G401.6 (cell line): ENCODE data around the gene DPH2.

Experiments used
- FAIRE-seq: peaks from 2 replicates; lab custom pipeline; 2012; peaks lifted over from hg19 to GRCh38; lab: Jason Lieb, UNC

Gene DPH2

DNA sequence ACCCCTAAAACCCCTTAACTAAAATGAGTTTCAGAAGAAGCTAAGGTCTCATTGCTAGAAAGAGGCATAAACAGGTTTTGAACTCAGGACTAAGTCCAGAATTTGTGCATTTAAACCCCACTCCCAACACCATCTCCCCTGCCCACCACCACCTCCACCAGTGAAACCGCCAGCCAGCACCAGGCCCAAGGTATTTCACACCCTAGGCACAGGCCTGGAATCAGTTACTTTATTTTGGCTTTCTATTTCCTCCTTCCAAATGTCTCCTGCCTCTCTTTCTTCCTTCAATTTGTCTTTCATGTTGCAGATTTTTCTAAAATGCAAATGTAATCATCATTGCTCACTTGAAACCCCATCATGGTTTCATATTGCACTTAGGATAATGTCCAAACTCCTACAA lies 24.9 kb upstream of the DPH2 start:
- FAIRE-seq: no peak

DNA sequence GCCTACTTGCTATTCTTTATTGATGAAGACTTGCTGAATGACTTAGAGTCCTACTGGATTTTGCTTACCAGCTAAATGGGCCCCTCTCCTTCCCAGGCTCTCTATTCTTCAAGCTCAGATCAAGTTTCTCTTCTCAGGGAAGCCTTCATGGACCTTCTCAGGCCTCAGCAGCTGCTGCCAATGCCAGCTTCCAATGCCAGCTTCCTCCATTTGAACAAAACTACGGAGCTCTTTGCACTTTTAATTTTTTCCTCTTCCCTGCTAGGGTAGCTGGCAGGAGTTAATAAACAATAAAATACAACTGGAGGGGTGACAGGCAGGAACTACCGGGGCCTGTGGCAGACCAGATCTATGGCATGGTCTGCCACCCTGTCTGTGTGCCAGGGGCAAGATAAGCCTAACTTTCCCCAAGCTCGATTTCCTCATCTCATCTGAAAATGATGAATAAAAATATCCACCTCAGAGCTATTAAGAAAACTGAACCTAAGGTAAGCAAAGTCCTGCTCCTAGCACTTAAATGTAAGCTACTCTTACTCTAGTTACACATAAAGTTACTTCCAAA lies 24.1 kb upstream of the DPH2 start:
- no peak for FAIRE-seq

DNA sequence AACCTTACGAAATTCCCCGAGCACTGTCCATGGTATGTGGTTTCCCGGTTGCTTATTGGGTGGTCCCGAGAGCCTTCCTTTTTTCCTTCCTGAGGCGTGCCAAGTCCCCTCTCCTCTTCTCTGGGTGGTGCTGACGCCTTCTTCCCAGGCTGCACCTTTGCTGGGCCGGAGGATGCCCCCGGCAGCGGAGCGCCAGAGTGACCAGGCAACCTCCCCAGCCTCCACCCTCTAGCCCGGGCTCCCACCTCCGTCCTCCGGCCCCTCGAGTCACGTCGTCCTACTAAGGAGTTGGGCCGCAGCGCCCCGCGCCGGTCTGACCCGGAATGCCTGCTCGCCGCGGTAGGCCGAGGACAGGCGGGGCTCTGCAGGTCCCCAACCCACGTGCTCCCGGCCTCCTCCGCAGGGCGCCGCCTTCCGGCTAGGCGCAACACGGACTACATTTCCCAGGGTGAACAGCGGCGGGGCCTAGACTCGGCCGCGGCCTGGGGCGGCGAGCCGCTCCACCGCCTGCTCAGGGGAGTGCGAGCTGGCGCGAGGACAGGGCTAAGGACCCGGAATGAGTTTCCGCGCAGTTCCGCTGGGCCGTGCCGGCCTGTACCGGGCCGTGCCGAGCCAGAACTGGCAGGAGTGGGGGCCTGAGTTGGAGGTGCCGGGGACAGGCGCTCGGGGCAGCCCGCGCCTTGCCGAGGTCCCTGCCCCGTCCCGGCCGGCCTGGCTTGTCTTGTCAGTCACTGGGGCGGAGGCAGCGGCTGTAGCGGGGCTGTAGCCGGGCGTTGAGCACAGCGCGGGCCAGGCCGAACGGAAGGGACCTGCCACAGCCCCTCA lies 23.4 kb upstream of the DPH2 start, which contains the start of gene IPO13:
Gene IPO13 (plus strand): TSS at position 715 of the 825 bp plus-strand sequence. CDS start 651 bp downstream, outside the sequence.
- FAIRE-seq: peak; percentile 75

DNA sequence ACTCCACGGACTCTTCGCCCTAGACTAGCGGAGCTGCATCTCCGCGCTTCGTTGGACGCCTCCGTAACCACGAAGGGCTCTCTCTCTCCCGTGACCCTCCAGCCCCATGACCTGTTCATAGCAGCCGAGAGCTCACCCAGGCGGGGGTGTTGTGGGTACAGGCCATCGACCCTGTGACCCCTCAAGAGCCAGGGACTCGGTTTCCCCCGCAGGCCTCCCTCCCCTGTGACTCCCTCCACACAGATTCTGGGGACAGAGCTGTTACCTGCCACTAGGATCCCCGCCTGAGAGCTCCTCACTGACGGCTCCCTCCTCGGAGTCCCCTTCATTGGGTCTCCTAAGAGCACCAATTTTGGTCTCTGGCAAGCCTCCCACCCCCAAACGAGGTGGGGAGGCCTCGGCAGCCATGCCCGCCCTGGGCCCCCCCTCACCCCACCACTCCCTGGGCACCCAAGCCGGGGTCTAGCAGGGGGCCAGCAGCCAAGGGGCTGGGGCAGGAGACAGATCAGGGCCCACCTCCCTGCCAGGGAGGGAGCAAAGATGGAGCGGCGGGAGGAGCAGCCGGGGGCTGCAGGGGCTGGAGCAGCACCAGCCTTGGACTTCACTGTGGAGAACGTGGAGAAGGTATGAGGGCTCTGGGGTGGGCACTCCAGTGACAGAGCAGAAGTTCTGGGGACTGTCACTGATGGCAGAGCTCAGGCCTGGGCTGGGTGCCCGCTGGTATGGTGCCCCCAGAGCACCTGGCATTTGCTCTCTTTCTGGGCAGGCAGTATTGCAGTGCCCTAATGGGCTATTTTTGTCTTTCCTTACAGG lies 22.5 kb upstream of the DPH2 start:
- no peak for FAIRE-seq

DNA sequence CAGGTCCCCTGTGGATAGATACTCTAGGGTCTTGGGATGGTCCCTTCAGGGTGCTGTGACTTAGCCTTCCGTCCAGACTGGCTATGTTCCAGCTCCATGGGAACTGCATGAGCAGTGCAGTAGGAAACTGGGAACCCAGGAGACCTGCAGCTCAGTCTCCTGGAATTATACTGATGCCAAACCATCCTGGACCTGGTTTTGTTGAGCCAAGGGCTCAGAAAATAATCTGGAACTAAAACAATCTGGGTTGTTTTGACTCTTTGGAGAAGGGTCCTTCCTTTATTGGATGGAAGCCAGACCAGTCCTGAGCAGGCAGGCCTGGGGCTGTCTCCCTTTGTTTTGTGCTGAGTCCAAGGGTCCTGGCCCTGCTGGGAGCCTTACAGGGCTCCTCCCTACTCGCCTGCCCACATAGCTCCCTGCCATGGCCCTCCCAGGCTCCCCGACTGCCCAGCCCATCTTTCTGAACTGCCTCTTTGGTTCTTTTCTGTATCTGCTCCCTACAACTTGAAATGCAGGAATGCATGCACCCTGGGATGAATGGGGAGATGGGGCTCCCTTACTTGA lies 21.9 kb upstream of the DPH2 start:
- no peak for FAIRE-seq

DNA sequence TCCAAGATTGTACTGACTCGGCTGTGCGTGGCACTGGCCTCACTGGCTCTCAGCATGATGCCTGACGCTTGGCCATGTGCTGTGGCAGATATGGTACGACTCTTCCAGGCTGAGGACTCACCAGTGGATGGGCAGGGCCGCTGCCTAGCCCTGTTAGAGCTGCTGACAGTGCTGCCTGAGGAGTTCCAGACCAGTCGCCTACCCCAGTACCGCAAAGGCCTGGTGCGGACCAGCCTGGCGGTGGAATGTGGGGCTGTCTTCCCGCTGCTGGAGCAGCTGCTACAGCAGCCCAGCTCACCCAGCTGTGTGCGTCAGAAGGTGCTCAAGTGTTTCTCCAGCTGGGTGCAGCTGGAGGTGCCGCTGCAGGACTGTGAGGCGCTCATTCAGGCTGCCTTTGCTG lies 20.1 kb upstream of the DPH2 start:
- FAIRE-seq: no peak

DNA sequence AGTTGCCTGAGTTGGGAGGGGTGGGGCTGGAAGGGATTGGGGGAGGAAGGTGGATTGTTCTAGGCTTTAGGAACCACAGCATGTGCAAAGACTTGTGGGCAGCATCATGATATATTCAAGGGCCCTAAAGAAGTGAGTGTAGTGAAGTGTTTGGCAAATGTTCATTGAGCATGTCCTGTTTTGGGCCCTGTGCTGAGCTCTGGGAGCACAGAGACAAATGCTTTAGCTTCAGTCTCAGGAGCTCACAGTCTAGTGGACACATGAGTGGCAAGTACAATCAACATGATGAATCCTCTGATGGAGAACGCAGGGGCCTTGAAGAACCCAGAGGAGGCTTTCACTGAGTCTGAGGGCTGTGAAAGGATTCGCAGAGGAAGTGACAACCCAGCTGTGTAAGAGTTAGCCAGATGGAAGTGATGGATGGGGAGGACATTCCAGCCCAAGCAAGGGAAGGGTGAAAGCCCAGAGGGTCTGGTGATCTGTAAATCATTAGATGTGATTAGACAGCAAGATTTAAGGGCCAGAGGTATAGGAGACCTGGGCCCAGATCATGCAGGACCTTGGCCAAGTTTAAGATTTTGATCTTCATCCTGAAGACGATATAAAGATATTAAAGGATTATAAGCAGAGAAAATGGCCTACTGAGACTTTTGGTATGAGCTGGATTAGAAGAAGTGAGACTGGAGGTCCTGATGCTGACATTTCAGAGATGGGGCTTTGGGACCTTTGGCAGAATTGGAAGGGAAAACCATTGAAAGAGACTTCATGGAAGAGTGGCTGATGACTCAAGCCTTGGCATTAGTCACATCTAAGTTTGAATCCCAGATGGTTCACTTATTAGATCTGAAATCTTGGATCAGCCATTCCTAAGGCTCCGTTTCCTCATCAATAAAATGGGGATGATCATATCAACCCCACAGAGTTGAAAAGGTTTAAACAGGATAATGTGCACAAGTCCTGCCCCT lies 18.5 kb upstream of the DPH2 start:
- FAIRE-seq: no peak

DNA sequence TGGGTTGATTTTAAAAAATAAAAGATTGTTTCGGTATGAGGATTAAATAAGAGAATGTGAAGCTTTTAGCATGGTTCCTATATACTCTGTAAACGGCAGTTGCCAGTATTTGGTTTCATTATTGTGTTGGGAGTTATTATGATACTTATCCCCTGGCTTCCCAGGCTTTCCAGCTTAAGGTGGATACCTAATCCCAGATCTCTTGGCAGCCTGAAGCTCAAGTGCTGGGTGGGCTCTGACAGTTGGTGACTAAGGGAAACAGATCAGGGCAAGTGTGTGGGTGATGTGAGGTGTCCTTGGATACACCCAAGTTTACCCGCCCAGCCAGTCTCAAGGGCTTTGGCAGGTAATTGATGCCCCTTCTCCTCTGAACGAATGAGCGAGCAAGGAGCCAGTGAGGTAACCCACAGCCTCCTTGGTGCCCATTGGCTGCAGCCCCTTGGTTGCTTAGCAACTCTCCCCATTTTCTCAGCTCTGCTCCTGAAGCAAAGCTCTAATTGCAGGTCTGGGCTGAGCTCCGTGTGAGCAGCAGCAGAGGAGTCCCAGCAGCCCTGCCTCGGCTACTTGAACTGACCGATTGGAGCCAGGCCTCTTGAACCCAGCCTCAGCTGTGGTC lies 17.0 kb upstream of the DPH2 start:
- FAIRE-seq: no peak

DNA sequence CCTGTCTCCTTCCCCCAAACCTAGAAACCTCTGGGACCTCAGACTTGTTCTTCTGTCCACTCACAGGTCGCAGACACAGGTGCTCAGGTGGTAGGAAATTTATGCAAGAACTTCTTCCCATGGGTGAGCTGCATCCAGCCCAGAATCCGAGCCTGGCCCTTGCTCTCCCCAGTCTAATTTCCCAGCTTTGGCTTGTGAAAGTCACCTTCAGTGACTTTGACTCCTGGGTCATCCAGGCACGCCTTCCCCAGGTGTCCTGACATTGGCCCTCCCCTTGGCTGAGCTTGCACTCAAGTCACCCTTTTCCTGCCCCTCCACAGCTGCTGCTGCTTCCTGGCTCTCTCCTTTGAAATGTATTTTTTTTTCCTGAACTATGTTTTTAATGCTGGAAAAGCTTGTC lies 16.4 kb upstream of the DPH2 start:
- no peak for FAIRE-seq

DNA sequence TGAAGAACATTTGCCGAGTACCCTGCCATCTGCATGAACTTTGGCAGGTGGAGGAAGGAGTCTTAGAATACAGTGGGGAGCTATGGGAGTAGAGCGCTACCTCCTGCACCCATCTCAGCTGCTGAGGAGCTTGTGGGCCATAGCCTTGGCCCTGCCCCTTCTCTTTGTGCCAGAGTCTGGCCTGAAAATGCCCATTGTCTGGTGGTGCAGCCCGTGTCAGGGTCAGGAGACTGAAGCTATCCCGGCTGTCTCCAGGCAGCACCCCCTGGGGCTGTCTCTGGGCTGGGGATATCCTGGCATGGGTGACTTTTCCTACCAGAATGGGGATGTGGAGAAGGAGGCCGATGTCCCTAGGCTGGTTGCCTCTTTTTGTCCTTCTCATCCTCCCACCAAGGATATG lies 15.8 kb upstream of the DPH2 start:
- no peak for FAIRE-seq

DNA sequence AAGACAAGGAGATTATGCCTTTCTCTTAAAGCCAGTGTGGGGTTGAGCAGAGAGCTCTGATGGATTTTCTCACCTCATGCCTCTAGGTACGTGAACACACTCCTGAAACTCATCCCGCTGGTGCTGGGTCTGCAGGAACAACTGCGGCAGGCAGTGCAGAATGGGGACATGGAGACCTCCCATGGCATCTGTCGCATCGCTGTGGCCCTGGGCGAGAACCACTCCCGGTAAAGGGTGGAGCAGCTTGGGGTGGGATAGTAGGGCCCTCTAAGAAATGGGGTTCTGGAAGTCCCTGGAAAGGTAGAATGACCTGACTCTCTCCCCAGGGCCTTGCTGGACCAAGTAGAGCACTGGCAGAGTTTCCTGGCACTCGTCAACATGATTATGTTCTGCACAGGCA lies 13.6 kb upstream of the DPH2 start:
- FAIRE-seq: no peak

DNA sequence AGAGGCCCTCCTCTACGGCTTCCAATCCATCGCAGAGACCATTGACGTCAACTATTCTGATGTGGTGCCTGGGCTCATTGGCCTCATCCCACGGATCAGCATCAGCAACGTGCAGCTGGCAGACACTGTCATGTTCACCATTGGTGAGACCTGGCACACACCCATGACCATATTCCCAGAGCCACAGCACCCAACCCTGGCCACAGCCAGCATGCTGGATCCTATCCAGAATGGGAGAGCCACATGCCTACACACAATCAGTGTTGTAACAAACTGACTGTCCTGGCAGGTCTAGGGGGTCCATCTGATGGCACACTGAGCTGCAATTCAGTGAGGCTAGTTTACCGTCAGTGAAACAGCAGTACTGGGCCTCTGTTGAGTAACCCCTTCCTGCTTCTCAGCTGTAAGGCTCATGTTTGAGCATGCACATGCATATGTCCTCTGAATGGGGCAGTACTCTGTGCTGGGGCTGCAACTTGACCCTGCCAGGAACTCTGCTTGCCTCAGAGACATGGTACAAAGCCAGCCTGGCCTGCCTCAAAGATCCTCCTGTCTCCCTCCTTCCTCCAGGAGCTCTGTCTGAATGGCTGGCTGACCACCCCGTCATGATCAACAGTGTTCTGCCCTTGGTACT lies 12.3 kb upstream of the DPH2 start:
- FAIRE-seq: no peak

DNA sequence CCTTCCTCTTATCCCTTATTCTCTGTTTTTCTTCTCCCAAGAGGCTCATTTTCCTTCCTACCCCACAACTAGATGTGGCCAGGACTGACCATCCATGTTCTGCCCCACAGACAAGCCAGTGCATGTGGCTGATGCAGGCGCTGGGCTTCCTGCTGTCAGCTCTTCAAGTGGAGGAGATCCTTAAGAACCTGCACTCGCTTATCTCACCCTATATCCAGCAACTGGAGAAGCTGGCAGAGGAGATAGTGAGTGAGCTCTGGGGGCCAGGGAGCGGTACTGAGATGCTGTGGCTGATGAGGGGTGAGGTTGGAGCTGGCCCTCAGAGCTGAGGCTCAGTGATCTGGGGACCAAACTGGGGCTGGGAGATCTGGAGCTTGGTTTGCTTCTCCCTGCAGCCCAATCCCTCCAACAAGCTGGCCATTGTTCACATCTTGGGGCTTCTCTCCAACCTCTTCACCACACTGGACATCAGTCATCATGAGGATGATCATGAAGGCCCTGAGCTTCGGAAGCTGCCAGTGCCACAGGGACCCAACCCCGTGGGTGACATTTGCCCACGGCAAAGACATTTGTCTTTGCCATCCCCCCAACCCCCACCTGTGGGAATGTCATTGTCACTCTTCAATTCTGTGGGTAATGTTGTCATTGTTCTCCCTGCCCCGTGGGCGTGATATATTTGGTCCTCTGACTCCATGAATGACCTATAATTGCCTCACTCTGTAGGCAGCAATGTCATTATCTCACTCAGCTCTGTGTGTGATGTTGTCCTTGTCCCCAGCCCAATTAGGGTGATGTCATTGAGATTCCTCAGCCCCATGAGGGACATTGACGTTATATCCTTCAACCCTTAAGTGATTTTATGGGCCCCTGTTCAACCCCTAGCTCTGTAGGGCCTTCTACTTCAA lies 11.2 kb upstream of the DPH2 start:
- no peak for FAIRE-seq

DNA sequence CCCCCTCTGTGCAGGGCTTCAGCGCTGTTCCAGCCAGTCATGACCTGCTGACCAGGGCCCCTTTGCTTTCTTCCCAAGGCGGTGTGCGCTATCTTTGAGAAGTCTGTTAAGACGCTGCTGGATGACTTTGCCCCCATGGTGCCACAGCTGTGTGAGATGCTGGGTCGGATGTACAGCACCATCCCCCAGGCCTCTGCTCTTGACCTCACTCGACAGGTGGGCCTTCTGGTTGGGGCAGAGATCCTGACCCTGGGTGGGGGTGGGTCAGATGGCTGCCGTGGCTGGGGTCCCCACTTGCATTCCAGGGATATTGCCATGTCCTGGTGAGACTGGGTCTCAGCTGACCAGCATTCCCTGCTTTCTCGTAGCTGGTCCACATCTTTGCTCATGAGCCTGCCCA lies 9.0 kb upstream of the DPH2 start:
- no peak for FAIRE-seq

DNA sequence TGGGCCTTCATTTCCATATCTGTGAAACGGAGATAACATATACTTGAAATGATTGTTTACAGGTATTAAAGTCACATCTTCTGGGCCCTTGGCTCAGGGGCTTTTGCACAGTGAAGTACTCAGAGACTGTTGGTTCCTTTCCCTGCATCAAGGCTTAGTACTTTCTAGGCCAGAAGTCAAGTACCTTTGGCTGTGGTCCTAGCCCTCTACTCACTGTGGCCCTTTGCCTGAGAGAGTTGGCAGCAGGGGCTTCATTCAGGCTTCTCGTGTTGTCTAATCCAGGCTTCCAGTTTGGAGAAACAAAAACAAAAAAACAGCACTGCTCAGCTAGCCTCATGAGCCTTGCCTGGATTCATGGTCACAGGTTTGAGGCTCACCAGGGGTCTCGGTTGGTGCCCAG lies 8.1 kb upstream of the DPH2 start:
- no peak for FAIRE-seq

DNA sequence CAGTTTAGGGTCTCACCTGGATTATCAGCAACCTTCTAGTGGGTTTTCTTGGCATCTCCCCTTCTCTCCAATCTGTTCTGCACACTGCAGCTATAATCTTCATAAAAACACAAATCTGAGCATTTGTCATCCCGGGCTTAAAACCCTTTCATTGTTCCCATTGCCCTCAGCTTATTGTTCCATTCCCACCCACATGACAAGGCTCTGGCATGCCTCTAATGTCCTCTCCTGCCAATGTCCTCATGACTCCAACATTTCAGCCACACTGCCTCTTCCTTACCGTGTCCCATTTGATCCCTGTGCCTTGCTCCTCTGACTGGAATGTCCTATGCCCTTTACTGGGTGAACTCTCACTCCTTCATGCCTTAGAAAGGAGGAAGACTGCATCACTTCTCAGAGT lies 7.5 kb upstream of the DPH2 start:
- no peak for FAIRE-seq

DNA sequence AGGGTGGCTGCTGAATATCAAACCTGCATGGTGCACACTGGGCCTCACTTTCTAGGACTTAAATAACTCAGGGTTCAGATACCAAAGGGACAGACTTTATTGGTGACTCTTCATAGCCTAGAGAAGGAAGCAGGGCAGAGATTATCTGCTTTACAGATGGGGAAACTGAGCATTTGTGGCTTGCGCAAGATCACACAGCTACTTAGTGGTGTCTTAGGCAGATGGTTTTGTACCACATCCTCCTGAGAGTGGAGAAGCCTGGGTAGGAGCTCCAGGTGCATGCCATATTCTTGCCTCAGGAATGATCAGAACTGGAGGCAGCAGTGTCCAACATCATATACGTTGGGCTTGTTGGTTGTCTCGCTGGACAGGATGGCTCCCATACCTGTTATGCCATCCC lies 6.8 kb upstream of the DPH2 start:
- FAIRE-seq: no peak

DNA sequence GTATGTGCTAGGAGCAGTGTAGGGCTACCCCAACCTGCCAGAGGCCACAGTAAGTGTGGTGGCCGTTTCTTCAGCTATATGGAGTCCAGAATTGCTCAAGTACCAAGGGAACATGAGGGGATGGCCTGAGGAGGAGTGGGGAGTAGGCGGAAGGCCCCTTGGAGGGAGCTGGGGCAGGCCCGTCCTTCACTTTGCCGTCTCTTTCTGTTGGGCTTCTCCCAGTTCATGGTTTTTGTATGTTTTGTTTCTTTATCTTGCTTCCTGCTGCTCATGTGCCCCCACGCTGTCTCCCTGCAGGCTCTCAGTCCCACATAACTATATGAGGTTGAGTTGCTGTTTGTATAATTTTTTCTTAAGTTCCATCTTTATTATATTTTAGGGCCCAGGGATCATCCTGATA lies 5.9 kb upstream of the DPH2 start:
- no peak for FAIRE-seq

DNA sequence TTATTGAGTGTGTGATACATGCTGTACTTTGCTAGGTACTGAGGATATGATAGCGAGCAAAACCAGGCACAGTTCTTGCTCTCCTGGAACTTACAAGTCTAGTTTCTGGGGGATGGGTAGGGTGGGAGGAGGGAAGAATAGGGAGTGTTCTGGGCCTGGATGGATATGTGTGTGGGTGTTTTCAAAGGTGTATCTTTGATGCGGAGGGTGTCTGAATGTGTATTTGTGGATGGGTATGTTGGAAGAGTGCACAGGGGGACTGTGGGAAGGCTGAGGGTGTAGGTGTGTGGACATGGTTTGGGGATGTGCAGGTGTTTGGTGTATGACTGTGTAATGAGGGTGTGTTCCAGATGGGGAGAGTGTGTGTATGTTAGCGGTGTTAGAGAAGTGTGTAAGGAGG lies 4.5 kb upstream of the DPH2 start:
- no peak for FAIRE-seq
